COLO668 (cell line): ENCODE results near the gene ALLC.
A peak's percentile ranks its signal among the peaks of the same experiment; 100 is the strongest.
"Not testable (repeated sequence)": the region's sequence is repeated elsewhere in the genome, so short reads cannot be mapped to it uniquely, and the experiment has no call there.

Source experiments
- DNase-seq: peaks from one replicate; lab custom pipeline; 2025; ENCODE audit not compliant: unreplicated experiment; lab: John Stamatoyannopoulos, UW

The ALLC gene

GRCh38 chr2:3654011-3654410, 4.0 kb upstream of the ALLC start:
- DNase-seq = no peak

GRCh38 chr2:3654531-3655225, 3.3 kb upstream of the ALLC start:
- no peak for DNase-seq

GRCh38 chr2:3655871-3656761, 1.9 kb upstream of the ALLC start:
- no peak for DNase-seq

GRCh38 chr2:3656762-3657721, 958 bp upstream of the ALLC start:
- peak; percentile 65 for DNase-seq

- no peak for DNase-seq
Observed at GRCh38 chr2:3659447-3660432, 1.7 kb downstream of the ALLC start.

- not testable (repeated sequence) for DNase-seq
Observed at GRCh38 chr2:3660640-3661039, 2.6 kb downstream of the ALLC start.

- no peak for DNase-seq
Observed at GRCh38 chr2:3661149-3661660, 3.2 kb downstream of the ALLC start.

- DNase-seq = no peak
Observed at GRCh38 chr2:3662239-3662638, 4.2 kb downstream of the ALLC start.

GRCh38 chr2:3664118-3664517, 6.1 kb downstream of the ALLC start:
- DNase-seq = no peak

- DNase-seq = no peak
Observed at GRCh38 chr2:3664925-3665324, 6.9 kb downstream of the ALLC start.

- no peak for DNase-seq
Observed at GRCh38 chr2:3665886-3666612, 8.0 kb downstream of the ALLC start.

- peak; percentile 50 for DNase-seq
Observed at GRCh38 chr2:3666613-3666975, 8.6 kb downstream of the ALLC start.

GRCh38 chr2:3667151-3667631, 9.2 kb downstream of the ALLC start:
- DNase-seq = peak; percentile 86

- no peak for DNase-seq
Observed at GRCh38 chr2:3669656-3670055, 11.7 kb downstream of the ALLC start.

- DNase-seq = no peak
Observed at GRCh38 chr2:3670376-3670775, 12.4 kb downstream of the ALLC start.

- DNase-seq = no peak
Observed at GRCh38 chr2:3670941-3671340, 12.9 kb downstream of the ALLC start.

- peak; percentile 54 for DNase-seq
Observed at GRCh38 chr2:3672861-3673678, 15.1 kb downstream of the ALLC start.
